K562 (cell line): ENCODE measurements around the gene MTO1. TPM values are rescaled to one million over a fixed set of nuclear protein-coding genes. Genes with fewer than 3 reads are reported as not detected.
A peak's percentile ranks its signal among the peaks of the same experiment; 100 is the strongest.

ENCODE experiments used
- ATF1 ChIP-seq, 2 experiments: fragments of 450-650 bp in 1 of 2; IDR thresholded peaks; 2 replicates each; pipeline ENCODE4 v1.6.1; 2016; ENCODE audit warnings: missing compliant biosample characterization in 1 of 2, missing genetic modification characterization in 1 of 2
- DMBX1 ChIP-seq: fragments of 250-450 bp; sonication (Bioruptor Pico); IDR thresholded peaks from 2 replicates; pipeline ENCODE4 v1.8.0; 2022; ENCODE audit warnings: inconsistent platforms, mild to moderate bottlenecking, moderate library complexity, borderline replicate concordance
- ESRRA ChIP-seq: fragments of 450-650 bp; IDR thresholded peaks from 2 replicates; pipeline ENCODE4 v1.6.1; 2014; ENCODE audit warnings: low read depth, mild to moderate bottlenecking, moderate library complexity, borderline replicate concordance
- EWSR1 ChIP-seq: fragments of 450-650 bp; IDR thresholded peaks from 2 replicates; pipeline ENCODE4 v1.6.1; 2018; ENCODE audit warnings: borderline replicate concordance, mild to moderate bottlenecking, low read depth, moderate library complexity; ENCODE audit not compliant: partially characterized antibody
- GATA2 ChIP-seq: sonication (generic); formaldehyde crosslinking; IDR thresholded peaks from 2 replicates; pipeline ENCODE4 v1.4.0; 2020; ENCODE audit warnings: mild to moderate bottlenecking, missing genetic modification reagents
- JUN ChIP-seq, 2 experiments: sonication (generic) in 1 of 2; formaldehyde crosslinking in 1 of 2; IDR thresholded peaks; 2 replicates each; pipeline versions ENCODE4 v1.6.1 to v1.8.0; 2012 to 2022; ENCODE audit warnings: borderline replicate concordance in 2 of 2, mild to moderate bottlenecking in 2 of 2, improper control_type of control experiment in 1 of 2, low read depth in 1 of 2, low read length in 1 of 2, missing genetic modification reagents in 1 of 2
- MCM5 ChIP-seq: fragments of 450-650 bp; IDR thresholded peaks from 2 replicates; pipeline ENCODE4 v1.6.1; 2016; ENCODE audit warnings: low read depth
- PHF20 ChIP-seq: fragments of 450-650 bp; IDR thresholded peaks from 2 replicates; pipeline ENCODE4 v1.6.1; 2018; ENCODE audit not compliant: partially characterized antibody
- PHTF2 ChIP-seq: fragments of 250-450 bp; sonication (Bioruptor Pico); IDR thresholded peaks from 2 replicates; pipeline ENCODE4 v1.5.0; 2021; ENCODE audit warnings: mild to moderate bottlenecking
- RBBP5 ChIP-seq: fragments of 200-600 bp; sonication (generic); IDR thresholded peaks from 2 replicates; pipeline ENCODE4 v1.6.1; 2012; ENCODE audit warnings: borderline replicate concordance, mild to moderate bottlenecking, low read length, control low read depth, inconsistent platforms; ENCODE audit not compliant: insufficient read depth, poor library complexity, severe bottlenecking
- RBM39 ChIP-seq: fragments of 200-400 bp; formaldehyde crosslinking; optimal IDR thresholded peaks from 2 replicates; pipeline ENCODE3; 2018; ENCODE audit warnings: low read depth, low read length
- SMARCA4 ChIP-seq: fragments of 450-650 bp; IDR thresholded peaks from 2 replicates; pipeline ENCODE4 v1.6.1; 2016
- SMARCA5 ChIP-seq: fragments of 450-650 bp; IDR thresholded peaks from 2 replicates; pipeline ENCODE4 v1.6.1; 2016
- ZNF174 ChIP-seq: fragments of 250-450 bp; sonication (Bioruptor Pico); IDR thresholded peaks from 2 replicates; pipeline ENCODE4 v1.4.0; 2020; ENCODE audit warnings: mild to moderate bottlenecking
- ZNF445 ChIP-seq: fragments of 250-450 bp; sonication (Bioruptor Pico); IDR thresholded peaks from 2 replicates; pipeline ENCODE4 v1.4.0; 2020; ENCODE audit warnings: low read depth, mild to moderate bottlenecking, moderate library complexity
- polyA plus RNA-seq, 8 experiments: library from polyadenylated mRNA; depleted of rRNA in 4 of 8; stranded (reverse) in 5 of 8; unstranded in 3 of 8; fragments of >200 nt; fragmentation: Nextera tagmentation in 2 of 8; fragmentation: Illumina TruSeq in 1 of 8; extraction: Ambion mirVana in 2 of 8; extraction: Trizol in 1 of 8; gene quantifications; 2 replicates each; pipeline versions ENCODE4 v1.2.1 to v1.2.3, GENCODE V29; 2011 to 2014; ENCODE audit warnings: inconsistent platforms in 1 of 8, missing spikeins in 1 of 8
- total RNA-seq, 7 experiments: library from RNA; depleted of rRNA in 6 of 7; stranded (reverse); fragments of >200 nt in 6 of 7; fragmentation: Illumina TruSeq in 2 of 7; extraction: Trizol in 2 of 7; gene quantifications; 2 replicates each; pipeline versions ENCODE4 v1.2.1 to v1.2.3, GENCODE V29; 2011 to 2021; ENCODE audit warnings: low replicate concordance in 1 of 7
- TF ChIP-seq, protein P1 (sequence below), 2 experiments: IDR thresholded peaks; 2 replicates each; pipeline ENCODE4 v1.6.1; 2012; ENCODE audit warnings: improper control_type of control experiment in 2 of 2, low read depth in 2 of 2, low read length in 2 of 2, borderline replicate concordance in 1 of 2
- TF ChIP-seq, protein P2 (sequence below), 3 experiments: IDR thresholded peaks in 2 of 3; conservative IDR thresholded peaks in 1 of 3; 2 replicates each; pipeline ENCODE4 v1.5.1; 2011 to 2012; ENCODE audit warnings: low read length in 3 of 3, mild to moderate bottlenecking in 3 of 3, control low read depth in 2 of 3, improper control_type of control experiment in 1 of 3, inconsistent platforms in 1 of 3, low read depth in 1 of 3, mixed read lengths in 1 of 3, moderate library complexity in 1 of 3; ENCODE audit not compliant: insufficient read depth in 2 of 3
- TF ChIP-seq, protein P3 (sequence below): fragments of 250-450 bp; sonication (Bioruptor Pico); IDR thresholded peaks from 2 replicates; pipeline ENCODE4 v1.8.0; 2022; ENCODE audit warnings: moderate library complexity, mild to moderate bottlenecking, inconsistent platforms

Gene MTO1
- total and polyA plus RNA-seq, 9 of the 15 experiments (the other 6 are each of a cell fraction or from before 2014, with no cell fraction given), result 33.4 to 62.3 (median 50.6) TPM

DNA sequence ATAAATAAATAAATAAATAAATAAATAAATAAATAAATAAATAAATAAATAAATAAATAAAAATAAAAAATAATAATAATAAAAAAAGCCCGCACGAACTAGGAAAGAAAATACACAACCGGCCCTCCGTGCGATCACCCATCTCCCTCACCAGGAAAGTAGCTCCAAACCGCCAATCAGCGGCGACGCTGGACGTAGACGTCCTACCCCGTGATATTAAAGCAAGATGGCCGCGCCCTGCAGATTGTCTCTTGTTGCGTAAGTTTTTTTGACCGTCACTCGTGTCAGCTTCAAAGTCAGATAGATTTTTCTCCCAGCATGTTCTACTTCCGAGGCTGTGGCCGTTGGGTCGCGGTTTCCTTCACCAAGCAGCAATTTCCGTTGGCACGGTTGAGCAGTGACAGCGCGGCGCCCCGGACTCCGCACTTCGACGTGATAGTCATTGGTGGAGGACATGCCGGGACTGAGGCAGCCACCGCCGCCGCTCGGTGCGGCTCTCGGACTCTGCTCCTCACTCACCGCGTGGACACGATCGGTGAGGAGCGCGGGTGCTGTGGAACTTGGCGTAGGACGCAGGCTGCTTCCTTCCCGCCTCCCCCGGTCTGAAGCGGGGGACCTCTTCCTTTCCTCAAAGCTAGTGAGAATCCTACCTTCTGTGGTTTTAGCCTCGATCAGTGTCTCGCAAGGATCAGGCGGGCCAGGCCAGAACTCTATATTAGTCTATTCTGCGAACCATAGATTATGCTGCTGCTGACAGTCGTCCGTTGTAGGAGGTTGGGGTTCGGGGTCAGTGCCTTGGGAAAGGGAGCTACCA lies at the start of gene MTO1 (continued):
- TF ChIP-seq ESRRA (peak; percentile 75), RBM39 (no peak), EWSR1 (no peak), ZNF445 (CRISPR knock-in tag) (no peak), PHF20 (peak; percentile 86), SMARCA4 (peak; percentile 21; the same call in 1 of the 2 replicates), MCM5 (no peak), RBBP5 (peak; percentile 96), DMBX1 (no peak), ZNF174 (no peak), SMARCA5 (no peak), PHTF2 (no peak), ATF1 (CRISPR knock-in tag; IDR thresholded peaks at IDR 0.05) (no peak), ATF1 (tag; IDR thresholded peaks at IDR 0.05) (peak; percentile 84), JUN (IDR thresholded peaks at IDR 0.05; ENCODE audit: borderline replicate concordance, low read depth, low read length) (0 out of 2 replicates have a peak, but pooled peaks have one; percentile 37), JUN (CRISPR knock-in tag; IDR thresholded peaks at IDR 0.05; ENCODE audit: borderline replicate concordance) (no peak), GATA2 (CRISPR knock-in tag) (no peak)
- TF ChIP-seq, protein P1, sequence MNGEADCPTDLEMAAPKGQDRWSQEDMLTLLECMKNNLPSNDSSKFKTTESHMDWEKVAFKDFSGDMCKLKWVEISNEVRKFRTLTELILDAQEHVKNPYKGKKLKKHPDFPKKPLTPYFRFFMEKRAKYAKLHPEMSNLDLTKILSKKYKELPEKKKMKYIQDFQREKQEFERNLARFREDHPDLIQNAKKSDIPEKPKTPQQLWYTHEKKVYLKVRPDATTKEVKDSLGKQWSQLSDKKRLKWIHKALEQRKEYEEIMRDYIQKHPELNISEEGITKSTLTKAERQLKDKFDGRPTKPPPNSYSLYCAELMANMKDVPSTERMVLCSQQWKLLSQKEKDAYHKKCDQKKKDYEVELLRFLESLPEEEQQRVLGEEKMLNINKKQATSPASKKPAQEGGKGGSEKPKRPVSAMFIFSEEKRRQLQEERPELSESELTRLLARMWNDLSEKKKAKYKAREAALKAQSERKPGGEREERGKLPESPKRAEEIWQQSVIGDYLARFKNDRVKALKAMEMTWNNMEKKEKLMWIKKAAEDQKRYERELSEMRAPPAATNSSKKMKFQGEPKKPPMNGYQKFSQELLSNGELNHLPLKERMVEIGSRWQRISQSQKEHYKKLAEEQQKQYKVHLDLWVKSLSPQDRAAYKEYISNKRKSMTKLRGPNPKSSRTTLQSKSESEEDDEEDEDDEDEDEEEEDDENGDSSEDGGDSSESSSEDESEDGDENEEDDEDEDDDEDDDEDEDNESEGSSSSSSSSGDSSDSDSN (IDR thresholded peaks at IDR 0.05; ENCODE audit: borderline replicate concordance in 1 of 2, low read depth in 2 of 2, low read length in 2 of 2), result 0 out of 4 replicates have a peak, but pooled peaks of 1 of the 2 experiments have one; percentile 53
- TF ChIP-seq, protein P2, sequence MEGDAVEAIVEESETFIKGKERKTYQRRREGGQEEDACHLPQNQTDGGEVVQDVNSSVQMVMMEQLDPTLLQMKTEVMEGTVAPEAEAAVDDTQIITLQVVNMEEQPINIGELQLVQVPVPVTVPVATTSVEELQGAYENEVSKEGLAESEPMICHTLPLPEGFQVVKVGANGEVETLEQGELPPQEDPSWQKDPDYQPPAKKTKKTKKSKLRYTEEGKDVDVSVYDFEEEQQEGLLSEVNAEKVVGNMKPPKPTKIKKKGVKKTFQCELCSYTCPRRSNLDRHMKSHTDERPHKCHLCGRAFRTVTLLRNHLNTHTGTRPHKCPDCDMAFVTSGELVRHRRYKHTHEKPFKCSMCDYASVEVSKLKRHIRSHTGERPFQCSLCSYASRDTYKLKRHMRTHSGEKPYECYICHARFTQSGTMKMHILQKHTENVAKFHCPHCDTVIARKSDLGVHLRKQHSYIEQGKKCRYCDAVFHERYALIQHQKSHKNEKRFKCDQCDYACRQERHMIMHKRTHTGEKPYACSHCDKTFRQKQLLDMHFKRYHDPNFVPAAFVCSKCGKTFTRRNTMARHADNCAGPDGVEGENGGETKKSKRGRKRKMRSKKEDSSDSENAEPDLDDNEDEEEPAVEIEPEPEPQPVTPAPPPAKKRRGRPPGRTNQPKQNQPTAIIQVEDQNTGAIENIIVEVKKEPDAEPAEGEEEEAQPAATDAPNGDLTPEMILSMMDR (IDR thresholded peaks at IDR 0.05 in 2 of 3, conservative IDR thresholded peaks at IDR 0.05 in 1 of 3; ENCODE audit: insufficient read depth in 2 of 3, low read depth in 1 of 3, low read length in 3 of 3), result no peak
- TF ChIP-seq, protein P3, sequence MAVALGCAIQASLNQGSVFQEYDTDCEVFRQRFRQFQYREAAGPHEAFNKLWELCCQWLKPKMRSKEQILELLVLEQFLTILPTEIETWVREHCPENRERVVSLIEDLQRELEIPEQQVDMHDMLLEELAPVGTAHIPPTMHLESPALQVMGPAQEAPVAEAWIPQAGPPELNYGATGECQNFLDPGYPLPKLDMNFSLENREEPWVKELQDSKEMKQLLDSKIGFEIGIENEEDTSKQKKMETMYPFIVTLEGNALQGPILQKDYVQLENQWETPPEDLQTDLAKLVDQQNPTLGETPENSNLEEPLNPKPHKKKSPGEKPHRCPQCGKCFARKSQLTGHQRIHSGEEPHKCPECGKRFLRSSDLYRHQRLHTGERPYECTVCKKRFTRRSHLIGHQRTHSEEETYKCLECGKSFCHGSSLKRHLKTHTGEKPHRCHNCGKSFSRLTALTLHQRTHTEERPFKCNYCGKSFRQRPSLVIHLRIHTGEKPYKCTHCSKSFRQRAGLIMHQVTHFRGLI (CRISPR knock-in tag), result no peak
